HepG2 (cell line): ENCODE results near the gene SLC23A2. TPM values are rescaled to one million over a fixed set of nuclear protein-coding genes. Genes with fewer than 3 reads are reported as not detected.

ENCODE experiments used
- BRCA1 ChIP-seq: sonication (generic); formaldehyde crosslinking; IDR thresholded peaks from 2 replicates; pipeline ENCODE4 v1.4.0; 2020; ENCODE audit warnings: missing genetic modification reagents
- BRF2 ChIP-seq: sonication (generic); formaldehyde crosslinking; IDR thresholded peaks from 2 replicates; pipeline ENCODE4 v1.8.1; 2022; ENCODE audit warnings: mild to moderate bottlenecking, missing genetic modification reagents
- HNRNPL ChIP-seq: fragments of 200-400 bp; formaldehyde crosslinking; IDR thresholded peaks from 2 replicates; pipeline ENCODE4 v1.6.1; 2017; ENCODE audit warnings: mild to moderate bottlenecking, low read depth, low read length
- JUNB ChIP-seq: sonication (generic); formaldehyde crosslinking; IDR thresholded peaks from 2 replicates; pipeline ENCODE4 v1.8.0; 2022; ENCODE audit warnings: missing genetic modification reagents, mild to moderate bottlenecking, borderline replicate concordance
- JUND ChIP-seq: sonication (generic); formaldehyde crosslinking; IDR thresholded peaks from 2 replicates; pipeline ENCODE4 v1.8.0; 2022; ENCODE audit warnings: mild to moderate bottlenecking, missing genetic modification reagents
- MAZ ChIP-seq, 2 experiments: sonication (generic) in 1 of 2; formaldehyde crosslinking in 1 of 2; IDR thresholded peaks; 2 replicates each; pipeline versions ENCODE4 v1.5.0 to v1.6.1; 2012 to 2020; ENCODE audit warnings: low read depth in 2 of 2, mild to moderate bottlenecking in 2 of 2, borderline replicate concordance in 1 of 2, improper control_type of control experiment in 1 of 2, low read length in 1 of 2, missing genetic modification reagents in 1 of 2, moderate library complexity in 1 of 2
- NFIC ChIP-seq: IDR thresholded peaks from 2 replicates; pipeline ENCODE4 v1.6.1; 2012; ENCODE audit warnings: mild to moderate bottlenecking, low read length, inconsistent platforms
- SIN3B ChIP-seq: fragments of 150-350 bp; IDR thresholded peaks from 2 replicates; pipeline ENCODE4 v1.6.1; 2014; ENCODE audit warnings: low read length
- SKI ChIP-seq: fragments of 450-650 bp; IDR thresholded peaks from one replicate; pipeline ENCODE4 v1.6.1; 2018; ENCODE audit warnings: mild to moderate bottlenecking; ENCODE audit not compliant: partially characterized antibody
- SRF ChIP-seq: IDR thresholded peaks from 2 replicates; pipeline ENCODE4 v1.6.1; 2011; ENCODE audit warnings: mild to moderate bottlenecking, low read depth, low read length, moderate library complexity
- WIZ ChIP-seq: sonication (generic); formaldehyde crosslinking; IDR thresholded peaks from 2 replicates; pipeline ENCODE4 v1.5.1; 2020; ENCODE audit warnings: mild to moderate bottlenecking, missing genetic modification reagents
- ZKSCAN1 ChIP-seq: fragments of 150-350 bp; IDR thresholded peaks from 2 replicates; pipeline ENCODE4 v1.6.1; 2014; ENCODE audit warnings: low read length
- ZNF207 ChIP-seq: fragments of 450-650 bp; IDR thresholded peaks from 2 replicates; pipeline ENCODE4 v1.6.1; 2016; ENCODE audit warnings: antibody characterized with exemption, borderline replicate concordance
- ZNF232 ChIP-seq: sonication (generic); formaldehyde crosslinking; IDR thresholded peaks from 2 replicates; pipeline ENCODE4 v1.4.0; 2020; ENCODE audit warnings: missing genetic modification reagents, borderline replicate concordance
- ZNF281 ChIP-seq: sonication (generic); formaldehyde crosslinking; IDR thresholded peaks from 2 replicates; pipeline ENCODE4 v1.4.0; 2020; ENCODE audit warnings: missing genetic modification reagents, borderline replicate concordance
- ZNF354B ChIP-seq: sonication (generic); formaldehyde crosslinking; IDR thresholded peaks from 2 replicates; pipeline ENCODE4 v1.8.0; 2022; ENCODE audit warnings: mild to moderate bottlenecking, missing genetic modification reagents
- ZNF512B ChIP-seq: sonication (generic); formaldehyde crosslinking; IDR thresholded peaks from 2 replicates; pipeline ENCODE4 v1.5.1; 2020; ENCODE audit warnings: missing genetic modification reagents, mild to moderate bottlenecking, borderline replicate concordance
- ZSCAN20 ChIP-seq: sonication (generic); formaldehyde crosslinking; IDR thresholded peaks from 2 replicates; pipeline ENCODE4 v1.4.0; 2020; ENCODE audit warnings: missing genetic modification reagents, mild to moderate bottlenecking, borderline replicate concordance
- ZSCAN21 ChIP-seq: sonication (generic); formaldehyde crosslinking; IDR thresholded peaks from 2 replicates; pipeline ENCODE4 v1.8.0; 2022; ENCODE audit warnings: mild to moderate bottlenecking, missing genetic modification reagents, moderate library complexity, borderline replicate concordance
- polyA plus RNA-seq, 8 experiments: library from polyadenylated mRNA; depleted of rRNA in 3 of 8; stranded (reverse) in 7 of 8; unstranded in 1 of 8; fragments of >200 nt; fragmentation: Illumina TruSeq in 4 of 8; extraction: Trizol in 4 of 8; gene quantifications; 2 replicates each; pipeline versions ENCODE4 v1.2.1 to v1.2.3, GENCODE V29; 2011 to 2016; ENCODE audit warnings: low read depth in 4 of 8, missing spikeins in 1 of 8, mixed read lengths in 1 of 8; ENCODE audit not compliant: insufficient read depth in 1 of 8
- total RNA-seq, 5 experiments: library from RNA; depleted of rRNA; stranded (reverse); fragments of >200 nt; fragmentation: Illumina TruSeq; extraction: Trizol; gene quantifications; 2 replicates each; pipeline ENCODE4 v1.2.3, GENCODE V29; 2016; ENCODE audit warnings: low read depth in 1 of 5
- TF ChIP-seq, protein P1 (sequence below): sonication (generic); formaldehyde crosslinking; conservative IDR thresholded peaks from 2 replicates; pipeline ENCODE4 v1.4.0; 2020; ENCODE audit warnings: missing genetic modification reagents
- TF ChIP-seq, protein P2 (sequence below): IDR thresholded peaks from 2 replicates; pipeline ENCODE4 v1.6.1; 2016; ENCODE audit warnings: control low read depth

SLC23A2 gene
- total and polyA plus RNA-seq, 2 of the 13 experiments (the other 11 are each of a cell fraction or from before 2014, with no cell fraction given) = 42.2 to 51.2 TPM

DNA sequence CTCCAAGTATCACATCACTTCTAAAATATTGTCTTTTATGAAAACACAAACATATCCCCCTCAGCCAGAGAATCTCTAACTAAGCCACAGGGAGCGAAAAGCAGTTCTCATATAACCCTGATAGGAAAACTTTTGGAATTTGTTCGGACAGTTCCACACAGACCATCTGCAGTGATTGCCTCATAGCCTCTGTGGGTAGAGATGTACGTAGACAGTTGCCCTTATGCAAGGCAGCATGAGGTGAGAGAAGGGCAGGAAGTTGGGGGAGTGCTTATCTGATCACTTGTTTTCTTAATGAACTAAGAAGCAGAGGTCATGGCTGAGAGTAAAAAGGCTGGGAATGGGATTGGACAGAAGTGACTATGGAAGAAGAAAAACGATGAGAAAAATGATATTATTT is 39.6 kb downstream of the SLC23A2 start (continued):
- no peak for TF ChIP-seq ZKSCAN1
- TF ChIP-seq SKI = peak; percentile 86
- TF ChIP-seq WIZ (CRISPR knock-in tag) = no peak
- no peak for TF ChIP-seq ZNF232
- TF ChIP-seq BRF2 = no peak
- TF ChIP-seq SIN3B = no peak
- peak; percentile 91; the same call in 1 of the 2 replicates for TF ChIP-seq ZNF281 (CRISPR knock-in tag)
- no peak for TF ChIP-seq ZNF354B (CRISPR knock-in tag)
- peak; percentile 73; the same call in 1 of the 2 replicates for TF ChIP-seq ZSCAN21
- TF ChIP-seq, protein P1, sequence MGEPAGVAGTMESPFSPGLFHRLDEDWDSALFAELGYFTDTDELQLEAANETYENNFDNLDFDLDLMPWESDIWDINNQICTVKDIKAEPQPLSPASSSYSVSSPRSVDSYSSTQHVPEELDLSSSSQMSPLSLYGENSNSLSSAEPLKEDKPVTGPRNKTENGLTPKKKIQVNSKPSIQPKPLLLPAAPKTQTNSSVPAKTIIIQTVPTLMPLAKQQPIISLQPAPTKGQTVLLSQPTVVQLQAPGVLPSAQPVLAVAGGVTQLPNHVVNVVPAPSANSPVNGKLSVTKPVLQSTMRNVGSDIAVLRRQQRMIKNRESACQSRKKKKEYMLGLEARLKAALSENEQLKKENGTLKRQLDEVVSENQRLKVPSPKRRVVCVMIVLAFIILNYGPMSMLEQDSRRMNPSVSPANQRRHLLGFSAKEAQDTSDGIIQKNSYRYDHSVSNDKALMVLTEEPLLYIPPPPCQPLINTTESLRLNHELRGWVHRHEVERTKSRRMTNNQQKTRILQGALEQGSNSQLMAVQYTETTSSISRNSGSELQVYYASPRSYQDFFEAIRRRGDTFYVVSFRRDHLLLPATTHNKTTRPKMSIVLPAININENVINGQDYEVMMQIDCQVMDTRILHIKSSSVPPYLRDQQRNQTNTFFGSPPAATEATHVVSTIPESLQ (CRISPR knock-in tag) = no peak
- TF ChIP-seq ZNF512B (CRISPR knock-in tag) = peak; percentile 72; the same call in 1 of the 2 replicates
- no peak for TF ChIP-seq ZSCAN20
- peak; percentile 84 for TF ChIP-seq NFIC
- peak; percentile 80 for TF ChIP-seq JUND (CRISPR knock-in tag)
- no peak for TF ChIP-seq BRCA1
- TF ChIP-seq, protein P2, sequence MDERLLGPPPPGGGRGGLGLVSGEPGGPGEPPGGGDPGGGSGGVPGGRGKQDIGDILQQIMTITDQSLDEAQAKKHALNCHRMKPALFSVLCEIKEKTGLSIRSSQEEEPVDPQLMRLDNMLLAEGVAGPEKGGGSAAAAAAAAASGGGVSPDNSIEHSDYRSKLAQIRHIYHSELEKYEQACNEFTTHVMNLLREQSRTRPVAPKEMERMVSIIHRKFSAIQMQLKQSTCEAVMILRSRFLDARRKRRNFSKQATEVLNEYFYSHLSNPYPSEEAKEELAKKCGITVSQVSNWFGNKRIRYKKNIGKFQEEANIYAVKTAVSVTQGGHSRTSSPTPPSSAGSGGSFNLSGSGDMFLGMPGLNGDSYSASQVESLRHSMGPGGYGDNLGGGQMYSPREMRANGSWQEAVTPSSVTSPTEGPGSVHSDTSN (CRISPR knock-in tag) = no peak
- TF ChIP-seq MAZ (IDR thresholded peaks at IDR 0.05; ENCODE audit: borderline replicate concordance, low read depth, low read length) = no peak
- TF ChIP-seq MAZ (CRISPR knock-in tag; IDR thresholded peaks at IDR 0.05; ENCODE audit: low read depth) = no peak
- no peak for TF ChIP-seq ZNF207
- TF ChIP-seq JUNB (CRISPR knock-in tag) = no peak; the same call in 1 of the 2 replicates
- no peak for TF ChIP-seq SRF
- no peak for TF ChIP-seq HNRNPL
